Thymus (tissue), 11 donors: ENCODE results near the gene HOXA7. TPM values are rescaled to one million over a fixed set of nuclear protein-coding genes. Genes with fewer than 3 reads are reported as not detected.
A peak's percentile ranks its signal among the peaks of the same experiment; 100 is the strongest.

Experiments
- DNase-seq, 9 donors: peaks; one replicate each; pipeline ENCODE4 v3.0.0-alpha.2; 2013; ENCODE audit warnings: low spot score in 9 of 9, low read depth in 6 of 9, missing footprints in 1 of 9
- H3K27ac ChIP-seq, 2 donors: one replicate each; pipeline ENCODE4 v1.5.1; 2013; ENCODE audit warnings: control low read depth in 1 of 2, low read depth in 1 of 2, low read length in 1 of 2, mild to moderate bottlenecking in 1 of 2, moderate library complexity in 1 of 2
- H3K27me3 ChIP-seq, 2 donors: one replicate each; pipeline ENCODE4 v1.5.1; 2013; ENCODE audit warnings: low read length in 1 of 2; ENCODE audit not compliant: control insufficient read depth in 2 of 2, insufficient read depth in 1 of 2
- H3K36me3 ChIP-seq, 2 donors: one replicate each; pipeline ENCODE4 v1.5.1; 2013; ENCODE audit warnings: low read length in 1 of 2, mild to moderate bottlenecking in 1 of 2, moderate library complexity in 1 of 2; ENCODE audit not compliant: control insufficient read depth in 2 of 2, insufficient read depth in 2 of 2
- H3K4me1 ChIP-seq, 2 donors: one replicate each; pipeline ENCODE4 v1.5.1; 2013; ENCODE audit warnings: low read length in 2 of 2; ENCODE audit not compliant: control insufficient read depth in 2 of 2, insufficient read depth in 2 of 2
- H3K4me3 ChIP-seq, 2 donors: one replicate each; pipeline ENCODE4 v1.5.1; 2013; ENCODE audit warnings: low read length in 2 of 2, control low read depth in 1 of 2, mild to moderate bottlenecking in 1 of 2
- H3K9me3 ChIP-seq, 2 donors: one replicate each; pipeline ENCODE4 v1.5.1; 2013; ENCODE audit warnings: low read length in 1 of 2, mild to moderate bottlenecking in 1 of 2; ENCODE audit not compliant: control insufficient read depth in 2 of 2, insufficient read depth in 1 of 2
- WGBS: extraction: QIAGEN DNeasy Blood & Tissue Kit; methylation state at CpG from one replicate; pipeline ENCODE4 v1.1.7; 2013; 5-methylcytosine and 5-hydroxymethylcytosine counted together
- polyA plus RNA-seq: library from polyadenylated mRNA; stranded (reverse); fragments of 200-250 nt; gene quantifications from one replicate; pipeline ENCODE4 v1.2.3, GENCODE V29; 2013
- total RNA-seq: library from RNA; stranded (reverse); fragments of 120-200 nt; gene quantifications from one replicate; pipeline ENCODE4 v1.2.4, GENCODE V29; 2013
- donor health status: healthy.

HOXA7 gene
- total and polyA plus RNA-seq, 2 donors, result 0.41 to 0.57 TPM

- Histone ChIP-seq H3K4me1 (peaks cover 30 to 55% of the 10 kb centered on the region in 2 donors), H3K27ac (no peak overlapping the region), H3K27me3 (peaks cover 96 to 100% of the 10 kb centered on the region in 2 donors), H3K4me3 (peak overlapping the region in 1 of 2 donors; percentile 60), H3K36me3 (no peaks in the 10 kb centered on the region), H3K9me3 (peaks cover 3 to 31% of the 10 kb centered on the region in 2 donors)
- peak in 1 of 9 donors; percentile 37 for DNase-seq
- 7% methylated on average over 30 of the region's 30 CpGs for WGBS
These were observed 634 bp upstream of the HOXA7 start for GRCh38 chr7:27156916-27157701.

GRCh38 chr7:27155816-27156507 lies 513 bp downstream of the HOXA7 start:
- Histone ChIP-seq H3K27ac (no peak overlapping the region), H3K9me3 (peaks cover 3 to 43% of the 10 kb centered on the region in 2 donors), H3K36me3 (no peaks in the 10 kb centered on the region), H3K4me1 (peaks cover 32 to 62% of the 10 kb centered on the region in 2 donors), H3K4me3 (peak overlapping the region; percentile 46 to 60), H3K27me3 (peaks cover 95 to 100% of the 10 kb centered on the region in 2 donors)
- WGBS, result 1% methylated on average over 63 of the region's 63 CpGs
- peak in 1 of 9 donors; percentile 65 for DNase-seq

- Histone ChIP-seq H3K4me3 (peak overlapping the region in 1 of 2 donors; percentile 60), H3K9me3 (peaks cover 3 to 48% of the 10 kb centered on the region in 2 donors), H3K27ac (no peak overlapping the region), H3K27me3 (peaks cover 94 to 100% of the 10 kb centered on the region in 2 donors), H3K36me3 (no peaks in the 10 kb centered on the region), H3K4me1 (peaks cover 27 to 61% of the 10 kb centered on the region in 2 donors)
- peak in 1 of 9 donors; percentile 62 for DNase-seq
- 9% methylated on average over 48 of the region's 48 CpGs for WGBS
These were observed 1.3 kb downstream of the HOXA7 start for GRCh38 chr7:27154901-27155815.

- H3K9me3 ChIP-seq, result peaks cover 3 to 45% of the 10 kb centered on the region in 2 donors
- WGBS, result 87% methylated on average over 10 of the region's 10 CpGs
- H3K4me1 ChIP-seq, result peaks cover 26 to 59% of the 10 kb centered on the region in 2 donors
- H3K27ac ChIP-seq, result no peak overlapping the region
- H3K36me3 ChIP-seq, result no peaks in the 10 kb centered on the region
- no peak for DNase-seq
- H3K27me3 ChIP-seq, result peaks cover 94 to 100% of the 10 kb centered on the region in 2 donors
- no peak overlapping the region for H3K4me3 ChIP-seq
These were observed 2.1 kb downstream of the HOXA7 start for GRCh38 chr7:27154369-27154768.

DNA sequence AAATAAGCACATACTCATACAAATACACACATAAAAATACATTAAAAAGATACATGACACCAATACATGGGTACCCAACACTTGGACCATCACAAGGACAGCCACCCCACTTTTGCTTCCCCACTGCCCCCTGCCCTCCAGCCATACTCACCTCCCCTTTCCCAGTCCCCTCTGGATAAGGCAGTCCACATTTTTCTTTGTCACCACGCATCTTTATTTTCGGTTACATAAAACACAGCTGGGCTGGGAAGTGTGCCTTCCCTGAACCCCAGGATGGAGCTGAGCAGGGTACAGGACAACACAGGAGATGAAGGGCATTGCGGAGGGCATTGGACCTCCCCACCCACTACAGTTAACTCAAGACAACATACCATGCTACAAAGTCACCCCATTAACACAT lies 2.9 kb downstream of the HOXA7 start:
- 94% methylated on average over 3 of the region's 3 CpGs for WGBS
- H3K27ac ChIP-seq, result no peak overlapping the region
- no peaks in the 10 kb centered on the region for H3K36me3 ChIP-seq
- H3K9me3 ChIP-seq, result peaks cover 3 to 48% of the 10 kb centered on the region in 2 donors
- no peak for DNase-seq
- peaks cover 26 to 59% of the 10 kb centered on the region in 2 donors for H3K4me1 ChIP-seq
- peaks cover 94 to 100% of the 10 kb centered on the region in 2 donors for H3K27me3 ChIP-seq
- no peak overlapping the region for H3K4me3 ChIP-seq

- H3K36me3 ChIP-seq, result no peaks in the 10 kb centered on the region
- H3K4me1 ChIP-seq, result peaks cover 29 to 65% of the 10 kb centered on the region in 2 donors
- DNase-seq, result no peak
- 51% methylated on average over 22 of the region's 22 CpGs for WGBS
- peaks cover 94 to 100% of the 10 kb centered on the region in 2 donors for H3K27me3 ChIP-seq
- H3K9me3 ChIP-seq, result peaks cover under 1 to 51% of the 10 kb centered on the region in 2 donors
- H3K4me3 ChIP-seq, result no peak overlapping the region
- no peak overlapping the region for H3K27ac ChIP-seq
These were observed 3.5 kb downstream of the HOXA7 start for GRCh38 chr7:27152816-27153442.

GRCh38 chr7:27151931-27152815 lies 4.3 kb downstream of the HOXA7 start, which contains the start of gene HOXA3:
TSS of gene HOXA3 (minus strand) at chr7:27152583. CDS start at chr7:27110640, 41,943 bp downstream.
- Histone ChIP-seq H3K4me1 (peaks cover 27 to 63% of the 10 kb centered on the region in 2 donors), H3K27me3 (peaks cover 93 to 100% of the 10 kb centered on the region in 2 donors), H3K27ac (no peak within 1 kb of the TSS), H3K9me3 (peaks cover 0 to 51% of the 10 kb centered on the region in 2 donors), H3K4me3 (peak within 1 kb of the TSS in 1 of 2 donors; percentile 38), H3K36me3 (no peaks in the 10 kb centered on the region)
- WGBS, result 2% methylated on average over 53 of the region's 53 CpGs
- DNase-seq, result no peak
